Chondrocyte (in vitro differentiated cells): Measurements from ENCODE around the gene FOXF1. TPM values are rescaled to one million over a fixed set of nuclear protein-coding genes. Genes with fewer than 3 reads are reported as not detected.

Source experiments
- DNase-seq: peaks from one replicate; pipeline ENCODE4 v3.0.0; 2021; ENCODE audit warnings: mixed read lengths, low spot score
- H3K27ac Mint-ChIP-seq: one replicate; pipeline ENCODE4 v1.8.0; 2021; ENCODE audit warnings: mild to moderate bottlenecking, moderate library complexity, mixed read lengths; ENCODE audit not compliant: unreplicated experiment
- H3K27me3 Mint-ChIP-seq: 2 replicates; pipeline ENCODE4 v1.8.0; 2021; ENCODE audit warnings: low read depth, mixed read lengths
- H3K36me3 Mint-ChIP-seq: 2 replicates; pipeline ENCODE4 v1.8.0; 2021; ENCODE audit warnings: low read depth, mixed read lengths
- H3K4me1 Mint-ChIP-seq: 2 replicates; pipeline ENCODE4 v1.8.0; 2021; ENCODE audit warnings: low read depth, mild to moderate bottlenecking, mixed read lengths
- H3K4me3 Mint-ChIP-seq: one replicate; pipeline ENCODE4 v1.8.0; 2021; ENCODE audit warnings: mild to moderate bottlenecking, moderate library complexity, mixed read lengths; ENCODE audit not compliant: unreplicated experiment
- H3K9me3 Mint-ChIP-seq: 2 replicates; pipeline ENCODE4 v1.8.0; 2021; ENCODE audit warnings: low read depth, mixed read lengths
- CTCF ChIP-seq: fragments of 200-600 bp; sonication (generic); IDR thresholded peaks from 2 replicates; pipeline ENCODE4 v1.5.0; 2021; ENCODE audit warnings: antibody characterized with exemption, mild to moderate bottlenecking, moderate library complexity
- total RNA-seq: library from RNA; stranded (reverse); gene quantifications from 3 replicates; pipeline ENCODE4 v1.2.1, GENCODE V29; 2021

Gene FOXF1
- total RNA-seq, 1 donor from 2014 or later: not detected

GRCh38 chr16:86515777-86516622, 5.7 kb downstream of the FOXF1 start:
- TF ChIP-seq CTCF: no peak
- H3K4me3 Mint-ChIP-seq: no peak overlapping the region
- H3K9me3 Mint-ChIP-seq: no peaks in the 10 kb centered on the region
- H3K36me3 Mint-ChIP-seq: peaks cover 2% of the 10 kb centered on the region
- no peak for DNase-seq
- H3K27ac Mint-ChIP-seq: no peak overlapping the region
- peaks cover 60% of the 10 kb centered on the region for H3K27me3 Mint-ChIP-seq
- H3K4me1 Mint-ChIP-seq: peaks cover 3% of the 10 kb centered on the region

- Mint-ChIP-seq H3K27ac (no peak overlapping the region), H3K4me1 (peaks cover 3% of the 10 kb centered on the region), H3K27me3 (peaks cover 63% of the 10 kb centered on the region), H3K9me3 (no peaks in the 10 kb centered on the region), H3K36me3 (peaks cover 2% of the 10 kb centered on the region), H3K4me3 (no peak overlapping the region)
- DNase-seq: no peak
- no peak for TF ChIP-seq CTCF
These were observed 6.3 kb downstream of the FOXF1 start for GRCh38 chr16:86516623-86517003.

DNA sequence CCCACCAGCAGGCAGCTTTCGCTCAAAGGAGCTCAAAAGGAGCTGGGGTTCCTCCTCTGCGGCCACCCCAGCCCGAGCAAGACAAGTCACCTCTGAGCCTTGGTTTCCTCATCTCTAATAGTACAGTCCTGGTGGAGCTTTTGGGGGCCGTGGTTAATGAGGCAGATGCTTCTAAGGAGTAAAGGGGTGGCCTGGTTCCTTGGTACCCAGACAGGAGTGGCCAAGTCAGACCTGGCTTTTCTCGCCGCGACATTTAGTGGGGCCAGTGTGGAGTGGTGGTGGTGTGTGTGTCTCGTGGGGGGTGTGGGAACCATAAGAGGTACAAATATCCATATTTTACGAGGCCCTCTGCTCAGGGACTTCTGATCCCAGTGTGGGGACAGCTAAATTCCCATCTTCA, 6.7 kb downstream of the FOXF1 start:
- Mint-ChIP-seq H3K9me3 (no peaks in the 10 kb centered on the region), H3K4me3 (no peak overlapping the region), H3K36me3 (peaks cover 2% of the 10 kb centered on the region), H3K27me3 (peaks cover 65% of the 10 kb centered on the region), H3K27ac (no peak overlapping the region), H3K4me1 (peaks cover 3% of the 10 kb centered on the region)
- no peak for DNase-seq
- no peak for TF ChIP-seq CTCF

- Mint-ChIP-seq H3K4me3 (no peak overlapping the region), H3K4me1 (peaks cover 3% of the 10 kb centered on the region), H3K27ac (no peak overlapping the region), H3K36me3 (peaks cover 2% of the 10 kb centered on the region), H3K9me3 (no peaks in the 10 kb centered on the region), H3K27me3 (peaks cover 69% of the 10 kb centered on the region)
- peak; percentile 88 for TF ChIP-seq CTCF
- DNase-seq: no peak
These were observed 7.4 kb downstream of the FOXF1 start for GRCh38 chr16:86517652-86518258.

GRCh38 chr16:86519007-86519648, 8.8 kb downstream of the FOXF1 start:
- Mint-ChIP-seq H3K36me3 (no peaks in the 10 kb centered on the region), H3K27ac (no peak overlapping the region), H3K4me1 (peaks cover 3% of the 10 kb centered on the region), H3K27me3 (peaks cover 65% of the 10 kb centered on the region), H3K4me3 (no peak overlapping the region), H3K9me3 (no peaks in the 10 kb centered on the region)
- TF ChIP-seq CTCF: no peak
- no peak for DNase-seq
